Measurements from ENCODE around the gene ZDHHC17.

ZDHHC17 gene

DNA sequence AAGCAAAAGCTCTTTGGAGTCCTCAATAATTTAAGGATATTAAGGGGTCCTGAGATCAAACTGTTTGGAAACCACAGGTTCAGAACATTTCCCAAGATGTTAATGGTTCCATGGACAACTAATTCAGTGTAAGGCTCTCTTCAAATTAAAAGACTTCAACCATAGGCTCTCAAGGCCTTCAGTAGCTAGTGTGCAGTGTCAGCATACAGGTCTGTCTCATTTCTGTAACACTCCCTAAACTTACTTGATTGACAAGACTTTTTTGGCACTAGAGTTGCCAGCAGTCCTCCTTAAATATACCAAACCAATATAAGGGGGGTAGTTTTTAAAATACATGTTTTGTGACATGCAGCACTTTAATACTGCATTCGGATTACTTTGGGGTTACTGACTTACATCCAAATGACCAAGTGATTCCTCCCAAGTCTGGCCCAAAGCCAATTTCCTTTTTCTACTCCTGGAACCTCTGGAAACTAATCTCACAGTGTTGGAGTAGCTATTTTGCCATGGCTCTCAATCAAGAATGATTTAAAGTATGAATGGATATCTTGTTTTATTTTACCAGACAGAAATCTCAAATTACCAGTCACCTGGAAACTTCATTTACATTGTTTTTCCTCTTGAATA is 92.2 kb downstream of the ZDHHC17 start:
- in situ Hi-C loops (cut with MboI; ENCODE audit: low sequenced_read_pairs, unreplicated experiment) = no loop called here
- DNase-seq (ENCODE audit: low spot score) = no peak
- no peak for TF ChIP-seq CTCF (IDR thresholded peaks at IDR 0.05; ENCODE audit: borderline replicate concordance, control extremely low read depth, extremely low read depth, insufficient read depth, missing control alignments)

GRCh38 chr12:76859611-76860010 is 95.7 kb downstream of the ZDHHC17 start:
- in situ Hi-C loops (cut with MboI; ENCODE audit: low sequenced_read_pairs, unreplicated experiment) = no loop called here
- no peak for DNase-seq (ENCODE audit: low spot score)
- TF ChIP-seq CTCF (IDR thresholded peaks at IDR 0.05; ENCODE audit: borderline replicate concordance, control extremely low read depth, extremely low read depth, insufficient read depth, missing control alignments) = no peak

DNA sequence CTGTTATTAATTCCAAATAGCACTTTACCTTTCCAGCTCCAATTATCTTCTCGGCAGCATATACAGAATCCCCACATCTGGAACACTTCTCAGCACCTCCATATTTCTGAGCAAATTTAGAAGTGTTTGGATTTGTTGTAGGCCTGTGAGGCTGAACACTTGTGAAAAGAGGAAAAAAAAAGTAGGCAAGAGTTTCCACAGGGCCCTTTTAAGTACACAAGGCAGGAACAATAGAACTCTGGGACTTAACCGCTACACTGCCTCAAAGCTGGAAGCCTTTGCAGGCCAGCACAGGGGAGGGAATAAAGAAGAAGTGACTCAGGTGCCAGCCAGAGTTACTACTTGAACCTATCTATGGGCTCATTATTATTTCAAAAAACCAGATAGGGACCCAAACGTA is 96.3 kb downstream of the ZDHHC17 start:
- no peak for DNase-seq (ENCODE audit: low spot score)
- in situ Hi-C loops (cut with MboI; ENCODE audit: low sequenced_read_pairs, unreplicated experiment) = no loop called here
- no peak for TF ChIP-seq CTCF (IDR thresholded peaks at IDR 0.05; ENCODE audit: borderline replicate concordance, control extremely low read depth, extremely low read depth, insufficient read depth, missing control alignments)

DNA sequence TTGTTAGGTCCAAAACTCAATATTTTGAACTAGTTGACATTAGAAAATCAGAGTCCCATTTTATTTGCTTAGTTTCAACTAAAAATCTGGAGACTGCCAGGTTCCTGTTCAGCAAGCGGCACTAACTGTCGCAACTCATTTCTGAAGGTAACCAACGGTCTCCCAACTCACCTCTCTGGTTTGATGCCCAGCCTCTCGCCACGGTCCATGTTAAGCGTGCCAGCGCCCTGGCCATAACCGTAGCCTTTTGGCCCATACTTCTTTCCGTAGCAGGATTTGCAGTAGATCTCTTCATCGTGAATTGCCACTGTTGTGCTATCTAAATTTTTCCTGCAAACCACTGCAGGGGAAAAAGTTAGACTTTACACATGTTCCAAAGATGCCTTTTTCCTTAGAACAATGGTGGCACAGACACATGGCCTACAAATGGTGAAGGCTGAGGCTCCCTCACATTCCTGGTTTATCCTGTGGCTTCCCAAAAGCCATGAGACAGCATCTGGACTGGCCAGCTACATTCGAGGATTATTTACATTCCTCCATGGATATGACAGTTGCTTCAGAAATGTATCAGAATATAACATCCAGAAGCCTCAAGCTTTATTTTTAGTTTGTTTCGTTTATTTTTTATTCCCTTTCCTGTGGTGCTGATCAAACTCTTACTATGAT is 99.2 kb downstream of the ZDHHC17 start:
- in situ Hi-C loops (cut with MboI; ENCODE audit: low sequenced_read_pairs, unreplicated experiment) = no loop called here
- DNase-seq (ENCODE audit: low spot score) = no peak

GRCh38 chr12:76863837-76864236 is 99.9 kb downstream of the ZDHHC17 start:
- DNase-seq (ENCODE audit: low spot score) = no peak
- no peak for TF ChIP-seq CTCF (IDR thresholded peaks at IDR 0.05; ENCODE audit: borderline replicate concordance, control extremely low read depth, extremely low read depth, insufficient read depth, missing control alignments)
- in situ Hi-C loops (cut with MboI; ENCODE audit: low sequenced_read_pairs, unreplicated experiment) = no loop called here

More for the DNA sequence above, 99.2 kb downstream of the ZDHHC17 start:
- no peak for TF ChIP-seq CTCF (IDR thresholded peaks at IDR 0.05; ENCODE audit: borderline replicate concordance, control extremely low read depth, extremely low read depth, insufficient read depth, missing control alignments)

DNA sequence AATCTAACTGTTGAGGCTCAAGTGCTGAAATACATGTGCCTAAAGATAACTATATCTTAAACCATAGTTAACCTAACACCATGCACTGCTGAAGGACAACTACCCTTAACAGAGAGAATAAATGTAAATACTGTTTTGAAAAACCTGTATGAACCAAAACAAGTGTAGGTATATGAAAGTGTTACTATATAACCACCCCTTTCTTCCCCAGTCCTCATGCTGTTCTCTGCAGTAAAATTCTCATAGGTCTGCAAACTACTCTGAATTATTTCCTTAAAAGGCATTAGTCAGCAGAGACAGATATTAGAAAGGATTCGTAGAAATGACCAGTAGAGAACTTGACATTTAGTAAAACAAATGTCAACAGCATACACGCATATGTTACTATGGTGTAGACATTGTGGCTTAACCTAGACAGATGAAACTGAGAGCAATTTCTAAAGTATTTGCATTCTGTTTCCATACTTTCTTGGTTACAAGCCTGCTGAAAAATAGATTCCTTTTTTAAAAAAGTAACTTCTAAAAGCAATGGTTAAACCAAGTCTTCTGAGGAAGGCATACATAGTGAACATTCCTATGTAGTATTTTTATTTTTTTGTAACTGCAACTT is 101.0 kb downstream of the ZDHHC17 start:
- no peak for DNase-seq (ENCODE audit: low spot score)
- TF ChIP-seq CTCF (IDR thresholded peaks at IDR 0.05; ENCODE audit: borderline replicate concordance, control extremely low read depth, extremely low read depth, insufficient read depth, missing control alignments) = no peak
- in situ Hi-C loops (cut with MboI; ENCODE audit: low sequenced_read_pairs, unreplicated experiment) = no loop called here
